ENCODE data around the gene NFKBIL1.

- no peak for TF ChIP-seq CTCF (IDR thresholded peaks at IDR 0.05)
- TF ChIP-seq ZFX (IDR thresholded peaks at IDR 0.05; ENCODE audit: borderline replicate concordance), result no peak
These were observed 6.8 kb upstream of the NFKBIL1 start for GRCh38 chr6:31540640-31541039.
